GM18519 (cell line): ENCODE results near the gene WDR88.

Source experiments
- ATAC-seq: cut with Tn5 transposase; IDR thresholded peaks from one replicate; pipeline ENCODE4 v1.9.1; 2021; ENCODE audit warnings: mild to moderate bottlenecking, moderate library complexity; ENCODE audit not compliant: unreplicated experiment, low FRiP score

The WDR88 gene

DNA sequence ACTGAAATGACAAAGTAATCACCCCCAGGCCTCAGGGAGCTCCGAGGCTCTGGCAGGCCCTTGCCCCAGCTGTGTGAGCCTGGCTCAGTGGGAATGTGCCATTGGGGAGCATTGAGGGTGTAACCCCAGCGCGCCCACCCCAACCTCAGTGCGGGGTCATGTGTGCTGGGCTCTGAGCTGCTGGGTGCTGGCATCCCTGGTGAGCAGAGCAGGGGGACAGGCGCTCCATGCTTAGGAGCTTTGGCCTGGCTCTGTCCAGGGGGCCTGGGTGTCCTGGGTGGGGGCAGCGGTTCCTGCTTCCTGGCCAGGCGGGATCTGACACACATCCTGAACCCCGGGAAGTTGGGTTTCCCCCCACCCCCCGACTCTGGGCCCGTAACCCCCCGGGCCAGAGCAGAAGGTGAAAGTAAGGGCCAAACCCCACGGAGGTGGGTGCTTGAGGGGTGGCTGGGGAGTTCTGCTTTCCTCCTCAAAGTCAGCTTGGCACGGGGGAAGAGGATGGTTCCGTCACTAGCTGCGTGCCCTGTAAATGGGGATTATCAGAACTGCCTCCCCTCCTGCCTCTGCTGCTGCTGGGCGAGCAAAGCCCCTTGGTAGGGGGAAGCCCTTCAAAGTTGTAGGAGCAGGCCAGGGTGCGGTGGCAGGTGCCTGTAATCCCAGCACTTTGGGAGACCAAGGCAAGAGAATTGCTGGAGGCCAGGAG is 63.9 kb downstream of the WDR88 start:
- no peak for ATAC-seq

DNA sequence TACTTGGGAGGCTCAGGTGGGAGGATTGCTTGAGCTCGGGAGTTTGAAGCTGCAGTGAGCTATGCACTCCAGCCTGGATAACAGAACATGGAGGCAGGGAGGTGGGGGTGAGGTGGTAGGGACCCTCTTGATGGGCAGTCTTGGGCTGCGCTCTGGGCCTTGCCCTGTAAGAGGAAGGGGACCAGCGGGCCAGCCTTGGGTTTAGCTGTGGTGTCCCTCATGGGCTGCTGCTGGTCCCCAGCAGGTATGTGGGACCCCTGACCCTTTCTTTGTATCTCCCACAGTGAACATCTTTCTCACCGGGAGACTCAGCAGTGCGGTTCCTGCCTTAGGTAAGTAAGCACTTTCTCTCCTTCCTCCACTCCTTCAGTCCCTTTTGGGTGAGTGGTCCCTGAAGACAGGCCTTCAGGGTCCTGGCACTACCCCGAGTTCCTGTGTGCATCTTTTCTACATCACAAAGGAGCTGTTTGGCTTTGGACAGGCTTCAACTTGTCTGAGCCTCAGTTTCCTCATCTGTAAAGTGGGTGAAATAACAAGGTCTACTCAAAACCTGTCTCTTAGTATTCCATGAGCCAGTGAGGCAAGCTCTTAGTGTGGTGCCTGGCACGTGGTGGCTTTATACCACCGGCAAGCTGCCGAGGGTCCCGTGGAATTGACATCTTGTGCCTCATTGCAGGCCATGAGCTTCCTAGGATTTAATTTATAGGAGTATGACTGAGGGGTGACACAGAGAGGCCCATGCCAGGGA is 64.7 kb downstream of the WDR88 start:
- ATAC-seq = no peak

DNA sequence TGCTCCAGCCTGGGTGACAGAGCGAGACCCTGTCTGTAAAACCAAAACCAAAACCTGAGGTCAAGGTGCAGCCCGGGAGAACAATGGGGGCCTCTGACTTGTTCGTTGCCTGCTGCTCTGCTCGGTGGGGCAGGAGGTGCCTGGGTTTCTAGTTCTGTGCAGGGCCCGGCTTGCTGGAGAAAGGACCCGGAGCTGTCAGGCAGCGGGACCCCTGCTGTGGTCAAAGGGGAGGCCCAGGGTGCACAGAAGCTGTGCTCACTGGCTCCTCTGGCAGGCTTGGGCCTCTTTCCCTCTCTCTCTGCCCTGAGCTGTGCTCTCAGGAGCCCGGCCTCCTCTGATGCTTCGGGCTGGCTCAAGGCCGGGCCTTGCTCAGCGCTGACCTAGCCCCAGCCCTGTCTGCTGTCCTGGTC is 65.7 kb downstream of the WDR88 start:
- no peak for ATAC-seq

DNA sequence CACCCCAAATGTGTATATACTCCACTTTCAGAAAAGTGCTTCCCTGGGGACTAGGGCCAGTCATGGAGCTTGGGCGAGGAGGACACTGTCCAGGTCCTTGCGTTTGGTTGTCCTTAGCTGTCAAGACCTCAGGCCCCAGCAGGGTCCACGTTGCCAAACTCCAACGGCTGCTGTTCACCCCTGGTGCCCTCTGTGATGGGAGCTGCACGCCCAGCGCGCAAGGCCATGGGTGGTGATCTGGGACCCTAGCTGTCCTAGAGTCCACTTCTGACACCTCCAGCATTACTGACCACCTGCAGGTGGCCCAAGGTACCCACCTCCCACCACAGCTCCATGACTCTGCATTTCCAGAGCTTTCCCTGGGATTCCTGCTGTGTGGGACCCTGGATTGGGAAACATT is 66.3 kb downstream of the WDR88 start:
- no peak for ATAC-seq

DNA sequence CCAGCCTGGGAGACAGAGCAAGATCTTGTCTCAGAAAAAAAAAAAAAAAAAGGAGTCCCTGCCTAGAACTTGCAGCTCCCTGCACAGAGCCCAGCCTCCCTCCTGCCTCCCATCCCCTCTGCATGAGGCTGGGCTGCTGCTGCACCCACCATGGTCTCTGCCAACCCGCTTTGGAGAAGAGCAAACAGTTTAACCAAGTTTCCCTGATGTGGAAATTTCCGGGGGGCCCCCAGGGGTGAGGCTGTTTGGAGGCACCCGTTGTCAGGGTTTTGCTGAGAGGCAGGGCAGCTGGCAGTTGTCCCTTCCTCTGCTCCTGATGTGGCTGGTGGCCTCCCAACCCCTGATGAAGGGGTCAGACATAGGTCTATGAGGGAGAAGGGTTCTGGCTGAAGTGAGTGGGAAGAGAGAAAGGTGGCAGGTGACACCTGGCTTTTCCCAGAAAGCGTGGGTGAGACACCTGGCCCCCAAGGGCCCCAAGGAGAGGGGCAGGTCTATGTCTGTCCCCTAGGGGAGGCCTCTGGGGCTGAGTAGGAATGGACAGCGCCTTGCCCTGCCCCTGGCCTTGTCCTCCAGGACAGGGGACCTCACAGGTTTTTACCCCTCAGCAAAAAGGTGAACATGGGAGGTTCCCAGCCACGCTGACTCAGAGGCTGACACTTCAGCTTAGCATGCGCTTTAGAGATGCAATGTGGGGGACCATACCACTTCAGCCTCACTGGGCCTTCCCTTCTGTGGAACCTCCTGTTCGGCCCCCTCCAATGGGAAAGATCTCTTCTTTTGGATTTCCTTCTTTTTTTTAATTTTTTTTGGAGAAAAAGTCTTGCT is 67.7 kb downstream of the WDR88 start:
- no peak for ATAC-seq

DNA sequence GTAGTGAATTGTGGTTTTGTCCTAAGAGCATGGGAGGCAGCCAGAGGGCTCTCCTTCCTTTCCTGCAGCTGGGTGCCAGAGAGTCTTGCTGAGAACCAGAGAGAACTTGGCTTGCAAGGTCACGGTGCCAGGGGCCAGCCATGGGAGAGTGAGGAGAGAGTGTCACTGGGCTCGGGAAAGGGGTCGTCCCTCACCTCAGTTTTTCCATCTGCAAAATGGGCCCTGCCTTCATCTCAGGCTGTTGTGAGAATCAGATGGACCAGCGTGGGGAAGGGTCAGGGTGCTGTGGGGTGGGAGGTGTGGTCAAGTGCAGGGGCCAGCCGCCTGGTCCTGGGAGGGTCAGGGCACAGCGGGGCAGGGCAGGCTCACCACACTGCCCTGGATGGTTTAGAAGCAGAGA is 69.6 kb downstream of the WDR88 start:
- no peak for ATAC-seq

DNA sequence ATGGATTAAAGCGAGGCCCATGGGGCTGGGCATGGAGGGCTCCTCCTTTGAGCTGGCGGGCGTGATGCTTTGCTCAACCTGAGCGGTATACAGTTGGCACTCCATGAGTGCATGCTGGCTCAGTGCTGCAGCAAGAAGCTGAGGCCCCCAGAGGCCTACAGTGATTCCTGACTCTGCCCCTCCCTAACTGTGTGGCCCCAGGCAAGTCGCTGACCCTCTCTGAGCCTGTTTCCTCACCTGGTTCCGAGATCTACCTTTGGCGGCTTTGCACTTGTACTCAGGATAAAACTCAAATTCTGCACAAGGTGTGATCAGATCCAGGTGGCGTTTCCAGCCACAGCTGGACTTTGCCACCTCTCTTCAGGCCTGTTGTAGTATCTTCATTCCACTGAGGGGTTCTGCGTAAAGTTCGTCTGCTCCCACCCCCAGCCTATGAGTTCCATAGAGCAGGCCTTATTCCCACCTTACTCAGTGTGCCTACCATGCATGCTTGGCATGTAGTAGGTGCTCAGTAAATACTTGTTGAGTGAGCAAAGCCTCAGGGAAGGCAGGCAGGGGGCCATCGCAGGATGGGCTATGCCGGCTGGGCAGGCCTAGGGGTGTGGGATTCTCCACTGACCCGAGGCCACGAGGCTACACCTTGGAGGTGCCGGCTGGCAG is 70.1 kb downstream of the WDR88 start:
- ATAC-seq = no peak

DNA sequence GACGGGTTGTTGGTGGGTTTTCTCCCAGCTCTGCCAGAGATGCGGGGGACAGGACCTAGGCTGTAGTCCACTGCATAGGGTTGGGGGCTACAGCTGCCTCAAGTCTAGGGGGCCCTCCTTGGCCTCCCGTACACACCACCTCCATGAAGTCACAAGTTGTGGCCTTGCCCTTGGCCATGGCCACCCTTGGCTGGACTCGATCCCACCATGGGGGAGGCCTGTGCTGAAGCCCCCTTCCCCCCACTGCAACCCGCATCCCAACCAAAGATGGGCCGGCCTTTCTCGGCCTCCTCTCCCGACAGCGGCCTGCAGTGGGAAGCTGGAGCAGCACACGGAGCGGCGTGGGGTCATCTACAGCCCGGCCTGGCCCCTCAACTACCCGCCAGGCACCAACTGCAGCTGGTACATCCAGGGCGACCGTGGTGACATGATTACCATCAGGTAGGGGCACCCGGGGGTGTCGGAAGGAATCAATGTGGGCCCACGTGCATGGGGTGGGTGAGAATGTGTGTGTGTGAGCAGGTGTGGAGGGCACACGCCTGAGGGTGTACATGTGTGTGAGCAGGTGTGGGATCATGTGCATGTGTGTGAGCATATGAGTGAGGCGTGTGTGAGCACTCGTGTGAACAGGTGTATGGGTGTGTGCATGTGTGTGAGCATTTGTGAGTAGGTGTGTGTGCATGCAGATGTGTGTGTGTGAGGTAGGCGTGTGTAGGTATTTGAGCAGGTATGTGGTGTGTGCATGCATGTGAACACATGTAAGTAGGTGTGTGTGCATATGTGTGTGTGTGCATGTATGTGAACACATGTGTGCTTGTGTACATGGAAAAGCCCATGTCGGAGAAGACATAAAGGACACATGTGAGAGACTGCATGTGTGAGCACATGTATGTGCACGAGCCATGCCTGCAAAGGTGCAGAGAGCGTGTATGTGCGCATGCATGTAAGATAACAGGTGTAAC is 70.9 kb downstream of the WDR88 start:
- no peak for ATAC-seq

DNA sequence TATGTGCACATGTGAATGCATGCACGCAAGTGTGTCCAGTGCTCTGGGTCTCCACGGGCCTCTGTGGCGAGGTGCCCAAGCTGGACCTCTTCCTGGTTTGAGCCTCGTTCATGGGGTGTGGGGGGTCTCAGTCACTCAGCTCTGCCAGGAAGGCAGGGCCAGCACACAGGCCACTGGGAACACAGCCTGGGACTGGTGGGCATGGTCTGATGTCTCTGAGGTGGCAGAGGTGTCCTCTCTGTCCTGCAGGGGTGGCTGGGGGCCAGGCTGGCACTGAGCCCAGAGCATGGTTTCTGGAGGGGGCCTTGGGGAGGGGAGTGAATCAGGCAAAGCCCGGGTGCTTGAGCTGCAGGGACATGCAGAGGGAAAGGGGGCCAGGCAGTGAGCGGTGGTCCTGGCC is 71.6 kb downstream of the WDR88 start:
- ATAC-seq = no peak

DNA sequence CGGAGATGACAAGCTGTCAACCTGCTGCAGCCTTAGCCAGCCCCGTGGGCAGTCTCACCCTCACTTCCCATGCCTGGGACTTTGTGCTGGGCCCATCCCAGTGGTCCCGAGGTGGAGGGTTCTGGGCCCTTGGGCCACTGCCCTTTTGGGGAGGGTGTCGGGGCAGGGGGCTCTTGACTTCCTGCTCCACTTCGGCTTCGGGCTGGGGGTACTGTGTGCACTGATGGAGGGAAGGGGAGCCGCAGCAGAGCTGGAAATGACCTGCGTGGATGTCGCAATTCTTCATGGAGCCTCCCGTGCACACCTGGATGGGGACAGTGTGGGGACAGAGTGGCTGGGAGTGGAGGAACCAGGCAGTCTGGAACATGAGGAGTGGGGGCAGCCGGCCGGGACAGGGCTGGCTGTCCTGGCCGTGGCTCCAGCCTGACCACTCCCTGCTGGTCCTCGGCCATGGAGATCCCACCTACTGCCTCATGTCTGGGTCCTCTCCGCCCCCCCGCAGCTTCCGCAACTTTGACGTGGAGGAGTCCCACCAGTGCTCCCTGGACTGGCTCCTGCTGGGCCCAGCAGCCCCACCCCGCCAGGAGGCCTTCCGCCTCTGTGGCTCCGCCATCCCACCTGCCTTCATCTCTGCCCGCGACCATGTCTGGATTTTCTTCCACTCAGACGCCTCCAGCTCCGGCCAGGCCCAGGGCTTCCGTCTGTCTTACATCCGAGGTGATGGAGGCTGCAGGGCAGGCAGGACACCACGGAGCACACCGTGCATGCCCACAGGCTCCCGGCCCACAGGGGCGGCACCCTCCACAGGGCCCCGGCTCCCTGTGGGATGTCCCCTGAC is 72.4 kb downstream of the WDR88 start:
- ATAC-seq = no peak

DNA sequence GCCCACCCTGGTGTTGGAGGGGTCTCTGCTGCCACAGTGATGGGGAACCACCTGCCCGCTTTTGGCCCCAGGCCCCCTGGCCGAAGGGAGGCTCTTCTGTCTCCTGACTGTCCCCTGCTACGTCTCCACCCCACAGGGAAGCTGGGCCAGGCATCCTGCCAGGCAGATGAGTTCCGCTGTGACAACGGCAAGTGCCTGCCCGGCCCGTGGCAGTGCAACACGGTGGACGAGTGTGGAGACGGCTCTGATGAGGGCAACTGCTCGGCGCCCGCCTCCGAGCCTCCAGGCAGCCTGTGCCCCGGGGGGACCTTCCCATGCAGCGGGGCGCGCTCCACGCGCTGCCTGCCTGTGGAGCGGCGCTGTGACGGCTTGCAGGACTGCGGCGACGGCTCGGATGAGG is 73.2 kb downstream of the WDR88 start:
- no peak for ATAC-seq

DNA sequence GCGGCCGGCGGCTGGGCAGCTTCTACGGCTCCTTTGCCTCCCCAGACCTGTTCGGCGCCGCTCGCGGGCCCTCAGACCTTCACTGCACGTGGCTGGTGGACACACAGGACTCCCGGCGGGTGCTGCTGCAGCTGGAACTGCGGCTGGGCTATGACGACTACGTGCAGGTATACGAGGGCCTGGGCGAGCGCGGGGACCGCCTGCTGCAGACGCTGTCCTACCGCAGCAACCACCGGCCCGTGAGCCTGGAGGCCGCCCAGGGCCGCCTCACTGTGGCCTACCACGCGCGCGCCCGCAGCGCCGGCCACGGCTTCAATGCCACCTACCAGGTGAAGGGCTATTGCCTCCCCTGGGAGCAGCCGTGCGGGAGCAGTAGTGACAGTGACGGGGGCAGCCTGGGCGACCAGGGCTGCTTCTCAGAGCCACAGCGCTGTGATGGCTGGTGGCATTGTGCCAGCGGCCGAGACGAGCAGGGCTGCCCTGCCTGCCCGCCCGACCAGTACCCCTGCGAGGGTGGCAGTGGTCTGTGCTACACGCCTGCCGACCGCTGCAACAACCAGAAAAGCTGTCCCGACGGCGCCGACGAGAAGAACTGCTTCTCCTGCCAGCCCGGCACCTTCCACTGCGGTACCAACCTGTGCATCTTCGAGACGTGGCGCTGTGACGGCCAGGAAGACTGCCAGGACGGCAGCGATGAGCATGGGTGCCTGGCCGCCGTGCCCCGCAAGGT is 73.8 kb downstream of the WDR88 start:
- ATAC-seq = no peak

DNA sequence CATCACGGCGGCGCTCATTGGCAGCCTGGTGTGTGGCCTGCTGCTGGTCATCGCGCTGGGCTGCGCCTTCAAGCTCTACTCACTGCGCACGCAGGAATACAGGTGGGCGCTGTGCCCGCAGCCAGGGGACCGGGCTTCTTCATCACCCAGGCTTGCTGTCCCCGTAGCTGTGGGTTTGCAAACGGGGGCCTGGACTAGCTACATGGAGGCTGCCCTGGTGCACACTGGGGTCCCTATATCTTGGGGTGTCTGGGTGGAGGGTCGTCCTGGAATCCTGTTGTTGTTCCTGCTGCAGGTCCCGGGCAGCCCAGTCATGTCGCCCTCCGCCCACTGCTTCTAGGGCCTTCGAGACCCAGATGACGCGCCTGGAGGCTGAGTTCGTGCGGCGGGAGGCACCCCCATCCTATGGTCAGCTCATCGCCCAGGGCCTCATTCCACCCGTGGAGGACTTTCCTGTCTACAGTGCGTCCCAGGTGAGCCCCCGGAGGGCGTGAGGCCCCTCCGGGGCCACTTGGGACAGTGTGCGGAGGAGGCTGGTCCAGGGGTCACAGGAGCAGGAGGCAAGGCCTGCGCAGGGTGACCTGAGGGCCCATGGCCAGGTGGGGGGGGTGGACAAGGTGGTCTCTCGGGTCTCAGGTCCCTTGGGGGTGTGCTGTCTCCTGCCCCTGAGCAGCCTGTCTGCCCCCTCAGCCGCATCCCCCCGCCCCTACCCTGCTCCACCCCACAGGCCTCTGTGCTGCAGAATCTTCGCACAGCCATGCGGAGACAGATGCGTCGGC is 74.5 kb downstream of the WDR88 start:
- ATAC-seq = no peak

DNA sequence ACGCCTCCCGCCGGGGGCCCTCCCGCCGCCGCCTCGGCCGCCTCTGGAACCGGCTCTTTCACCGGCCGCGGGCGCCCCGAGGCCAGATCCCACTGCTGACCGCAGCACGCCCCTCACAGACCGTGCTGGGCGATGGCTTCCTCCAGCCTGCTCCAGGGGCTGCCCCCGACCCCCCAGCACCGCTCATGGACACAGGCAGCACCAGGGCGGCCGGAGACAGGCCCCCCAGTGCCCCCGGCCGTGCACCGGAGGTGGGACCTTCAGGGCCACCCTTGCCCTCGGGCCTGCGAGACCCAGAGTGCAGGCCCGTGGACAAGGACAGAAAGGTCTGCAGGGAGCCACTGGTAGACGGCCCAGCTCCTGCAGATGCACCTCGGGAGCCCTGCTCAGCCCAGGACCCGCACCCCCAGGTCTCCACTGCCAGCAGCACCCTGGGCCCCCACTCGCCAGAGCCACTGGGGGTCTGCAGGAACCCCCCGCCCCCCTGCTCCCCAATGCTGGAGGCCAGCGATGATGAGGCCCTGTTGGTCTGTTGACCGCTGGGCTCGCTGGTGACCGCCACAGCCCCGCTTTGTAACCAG is 75.2 kb downstream of the WDR88 start:
- no peak for ATAC-seq

DNA sequence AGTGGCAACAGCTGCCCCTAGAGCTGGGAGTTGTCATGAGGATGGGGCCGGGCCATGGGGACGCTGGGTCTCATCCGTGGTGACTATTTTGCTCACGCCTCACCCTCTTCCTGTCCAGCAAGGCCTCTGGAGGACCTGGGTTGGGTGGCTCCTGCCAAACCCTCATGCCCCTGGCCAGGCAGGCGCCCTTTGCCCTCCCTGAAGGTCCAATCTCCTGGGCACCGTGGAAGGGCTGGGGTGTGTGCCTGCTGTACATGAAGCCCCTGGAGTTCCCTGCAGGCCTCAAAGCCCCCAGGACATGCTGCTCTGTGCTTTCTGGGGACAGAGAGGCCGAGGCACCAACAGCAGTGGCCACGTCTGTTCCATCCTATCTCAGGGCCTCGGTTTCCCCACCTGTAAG is 76.0 kb downstream of the WDR88 start:
- no peak for ATAC-seq

DNA sequence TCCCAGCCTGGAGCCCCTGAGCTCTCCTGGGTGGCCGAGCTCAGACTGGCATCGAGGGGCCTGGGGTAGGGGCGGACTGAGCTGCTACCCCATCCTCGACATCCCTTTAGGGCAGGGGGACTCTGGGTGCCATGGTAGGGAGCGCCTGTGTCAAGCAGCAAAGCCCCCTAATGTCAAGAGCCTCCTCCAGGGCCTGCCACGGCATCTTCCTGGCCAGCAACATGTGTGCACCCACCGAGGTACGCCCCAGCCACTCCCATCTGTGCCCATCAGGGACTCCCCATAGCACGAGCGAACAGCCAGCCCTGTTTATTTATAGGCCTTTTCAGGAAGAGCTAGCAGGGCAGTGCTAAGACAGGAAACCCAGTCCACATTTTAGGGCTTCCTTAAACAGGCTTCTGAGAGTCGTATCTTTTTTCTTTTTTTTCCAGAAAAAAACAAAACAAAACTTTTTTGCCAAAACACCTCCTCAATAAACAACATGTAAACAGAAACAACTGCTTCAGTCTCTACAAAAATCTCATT is 76.5 kb downstream of the WDR88 start:
- ATAC-seq = no peak
